GM21526 (cell line): ENCODE measurements around the gene SYT9.
"Not testable (repeated sequence)": the region's sequence is repeated elsewhere in the genome, so short reads cannot be mapped to it uniquely, and the experiment has no call there.

Source experiments
- ATAC-seq: cut with Tn5 transposase; IDR thresholded peaks from one replicate; pipeline ENCODE4 v1.9.1; 2021; ENCODE audit warnings: moderate library complexity; ENCODE audit not compliant: unreplicated experiment, low FRiP score

SYT9 gene

DNA sequence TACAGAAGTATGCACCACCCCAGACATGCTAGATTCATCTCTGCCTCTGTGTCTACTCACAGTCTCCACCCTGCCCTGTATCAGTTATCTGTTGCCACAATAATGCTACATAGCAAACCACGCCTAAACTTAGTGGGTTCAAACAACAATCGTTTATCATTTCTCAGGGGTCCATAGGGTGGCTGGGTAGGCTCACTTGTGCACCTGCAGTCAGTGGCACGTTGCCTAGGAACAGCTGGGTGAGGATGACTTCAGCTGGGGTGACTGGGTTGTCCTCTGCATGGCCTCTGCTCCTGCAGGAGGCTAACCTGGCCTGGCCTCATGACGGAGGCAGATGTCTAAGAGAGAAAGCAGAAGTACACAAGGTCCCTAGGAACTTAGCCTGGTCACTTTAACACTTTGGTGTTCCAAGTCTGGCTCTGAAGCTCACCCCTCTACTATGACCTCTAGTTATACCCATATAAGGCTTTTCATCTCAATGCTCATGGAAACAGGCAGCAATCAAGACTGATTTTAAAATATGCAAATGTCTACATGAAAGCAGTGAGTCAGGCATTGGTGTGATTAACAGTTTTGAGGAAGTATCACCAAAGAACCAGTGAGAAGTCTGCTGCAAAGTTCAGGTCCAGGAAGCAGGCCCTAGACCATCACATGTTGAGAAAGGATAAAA is 244.3 kb downstream of the SYT9 start:
- peak; percentile 87 for ATAC-seq

DNA sequence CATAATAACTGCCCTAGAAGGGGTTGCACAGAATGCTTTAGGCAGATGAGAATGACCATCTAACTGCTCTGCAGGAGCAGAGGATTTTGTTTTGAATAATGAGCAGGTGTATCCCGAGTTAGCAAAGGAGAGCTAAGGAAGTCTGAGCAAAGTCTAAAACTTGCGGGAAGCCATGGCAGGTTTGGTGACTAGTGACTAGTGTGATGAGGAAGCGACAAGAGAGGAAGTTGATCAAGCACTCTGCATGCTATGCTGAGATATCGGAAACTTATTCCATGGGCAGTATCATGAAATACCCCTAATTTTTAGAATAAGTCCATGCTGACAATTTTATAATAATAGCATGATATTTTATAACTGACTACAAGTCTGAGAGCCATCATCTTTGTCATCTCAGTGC is 246.5 kb downstream of the SYT9 start:
- no peak for ATAC-seq

DNA sequence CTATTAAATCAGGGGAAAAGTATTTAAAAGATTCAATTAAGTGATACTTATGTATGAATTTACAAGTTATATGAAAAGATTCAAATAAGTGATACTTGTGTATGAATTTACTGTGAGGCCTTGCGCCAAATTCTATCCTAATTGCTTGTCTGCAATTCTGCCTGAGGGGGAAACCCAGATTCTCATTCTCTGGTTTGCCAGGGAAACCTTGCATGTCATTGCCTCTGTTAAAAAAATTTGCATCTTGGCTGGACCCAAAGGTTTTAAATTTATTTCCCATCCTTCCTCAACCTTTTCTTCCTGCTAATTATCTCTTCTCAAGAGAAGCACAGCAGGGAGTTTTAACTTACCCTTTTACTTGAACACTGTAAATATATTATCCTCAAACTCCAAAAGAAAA is 247.4 kb downstream of the SYT9 start:
- ATAC-seq: no peak

DNA sequence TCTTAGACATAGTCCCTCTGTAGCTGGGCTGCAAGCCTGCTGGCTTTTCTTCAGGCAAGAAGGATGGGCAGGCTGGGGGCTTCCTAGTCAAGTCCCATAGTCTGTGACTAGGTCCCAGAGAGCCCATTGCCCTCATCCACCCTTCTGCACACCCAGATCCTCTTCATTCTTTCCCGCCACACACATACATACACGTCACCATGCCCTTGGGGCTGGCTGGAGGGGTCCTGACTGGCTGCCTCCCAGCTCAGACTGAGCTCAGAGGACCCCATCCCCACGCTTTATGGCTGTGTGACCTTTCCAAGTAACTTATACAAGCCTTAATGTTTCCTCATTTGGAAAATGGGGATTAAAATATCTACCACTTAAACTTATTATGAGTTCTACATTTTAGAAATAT is 248.5 kb downstream of the SYT9 start:
- no peak for ATAC-seq

DNA sequence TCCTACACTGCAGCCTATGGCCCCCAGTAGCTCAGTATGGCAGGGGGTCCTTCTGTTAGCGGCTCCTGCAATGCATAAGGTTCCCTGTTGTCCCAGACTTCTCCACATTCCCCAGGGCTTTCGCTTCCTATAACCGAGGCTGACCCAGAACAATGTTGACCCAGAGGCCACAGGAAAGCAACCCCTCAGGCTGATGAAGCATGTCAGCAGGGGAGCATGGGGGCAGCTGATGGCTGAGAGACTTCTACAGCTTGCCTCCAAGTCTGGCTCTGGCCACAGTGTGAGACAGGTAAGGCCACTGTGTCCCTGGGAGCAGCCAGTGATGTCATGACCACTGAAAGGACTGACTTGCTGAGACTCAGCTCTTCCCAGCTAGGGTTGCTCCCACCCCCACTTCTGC is 249.5 kb downstream of the SYT9 start:
- no peak for ATAC-seq

DNA sequence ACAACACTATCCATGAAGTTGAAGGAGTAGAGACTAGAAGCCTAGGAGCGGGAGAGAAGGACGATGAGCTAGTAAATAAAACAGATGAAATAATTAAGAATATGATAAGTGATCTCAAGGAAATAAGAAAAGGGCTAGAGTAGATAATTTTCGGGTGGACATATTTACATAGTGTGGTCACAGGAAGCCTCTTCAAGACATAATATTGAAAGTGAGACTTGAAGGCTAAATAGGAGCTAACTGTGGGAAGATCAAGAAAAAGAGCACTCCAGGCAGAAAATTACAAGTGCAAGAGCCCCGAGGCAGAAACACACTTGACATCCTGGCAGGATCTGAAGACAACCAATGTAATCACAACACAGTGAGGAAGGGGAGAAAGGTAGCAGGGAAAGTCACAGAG is 250.2 kb downstream of the SYT9 start:
- ATAC-seq: no peak

DNA sequence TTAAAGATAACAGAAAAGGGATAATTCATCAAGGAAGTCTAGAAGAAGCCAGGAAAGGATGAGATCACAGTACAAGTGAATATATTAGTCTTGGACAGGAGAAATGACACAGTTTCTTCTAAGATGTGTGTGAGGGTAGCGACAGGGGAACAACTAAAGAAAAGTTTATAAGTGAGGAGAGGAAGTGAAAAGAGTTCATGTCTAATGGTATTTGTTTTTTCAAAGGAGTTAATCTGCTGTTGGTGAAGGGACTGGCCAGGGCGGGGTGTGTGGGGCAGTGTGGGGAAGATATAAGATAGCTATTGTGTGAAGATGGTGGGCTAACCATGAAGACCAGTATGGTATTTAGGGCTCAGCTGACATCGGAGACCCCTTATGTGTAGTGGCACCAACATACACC is 254.5 kb downstream of the SYT9 start:
- ATAC-seq: no peak

DNA sequence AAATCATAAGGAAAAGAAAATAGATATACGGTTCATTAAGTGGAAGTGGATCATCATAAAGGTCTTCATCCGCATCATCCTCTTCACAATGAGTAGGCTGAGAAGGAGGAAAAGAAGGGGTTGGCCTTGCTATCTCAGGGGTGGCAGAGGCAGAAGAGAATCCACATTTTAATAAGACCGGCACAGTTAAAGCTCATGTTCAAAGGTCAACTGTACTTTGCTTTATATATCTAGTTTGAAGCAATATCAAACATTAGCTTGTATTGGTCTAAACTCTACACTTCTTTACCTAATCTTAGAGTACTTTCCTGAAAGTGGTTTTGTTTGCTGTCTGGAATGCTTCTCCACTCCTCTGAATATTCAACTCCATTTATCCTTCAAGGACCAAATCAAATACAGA is 256.4 kb downstream of the SYT9 start:
- no peak for ATAC-seq

DNA sequence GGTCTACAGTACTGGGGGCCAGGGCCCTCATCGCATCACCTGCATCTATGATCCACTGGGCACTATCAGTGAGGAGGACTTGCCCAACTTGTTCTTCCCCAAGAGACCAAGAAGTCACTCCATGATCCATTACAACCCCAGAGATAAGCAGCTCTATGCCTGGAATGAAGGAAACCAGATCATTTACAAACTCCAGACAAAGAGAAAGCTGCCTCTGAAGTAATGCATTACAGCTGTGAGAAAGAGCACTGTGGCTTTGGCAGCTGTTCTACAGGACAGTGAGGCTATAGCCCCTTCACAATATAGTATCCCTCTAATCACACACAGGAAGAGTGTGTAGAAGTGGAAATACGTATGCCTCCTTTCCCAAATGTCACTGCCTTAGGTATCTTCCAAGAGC is 258.3 kb downstream of the SYT9 start:
- ATAC-seq: no peak

DNA sequence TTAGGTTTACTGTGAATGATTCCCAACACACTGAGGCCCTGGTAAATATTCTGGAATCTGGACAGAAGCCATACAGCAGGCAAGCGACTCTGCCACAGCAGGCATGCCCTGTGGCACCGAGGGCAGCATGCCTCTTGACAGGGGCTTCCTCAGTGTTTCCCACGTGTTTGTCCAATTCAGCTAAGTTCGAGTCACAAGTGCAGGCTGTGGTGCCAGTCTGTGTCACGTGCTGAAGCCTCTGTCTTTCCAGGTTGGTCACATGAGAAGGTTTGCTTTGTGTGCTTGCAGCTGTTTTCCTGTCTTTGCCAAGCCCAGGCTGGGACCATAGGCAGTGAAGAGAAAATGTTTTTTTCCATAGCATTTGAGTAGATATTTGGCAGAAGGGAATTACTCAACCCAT is 259.7 kb downstream of the SYT9 start:
- no peak for ATAC-seq

DNA sequence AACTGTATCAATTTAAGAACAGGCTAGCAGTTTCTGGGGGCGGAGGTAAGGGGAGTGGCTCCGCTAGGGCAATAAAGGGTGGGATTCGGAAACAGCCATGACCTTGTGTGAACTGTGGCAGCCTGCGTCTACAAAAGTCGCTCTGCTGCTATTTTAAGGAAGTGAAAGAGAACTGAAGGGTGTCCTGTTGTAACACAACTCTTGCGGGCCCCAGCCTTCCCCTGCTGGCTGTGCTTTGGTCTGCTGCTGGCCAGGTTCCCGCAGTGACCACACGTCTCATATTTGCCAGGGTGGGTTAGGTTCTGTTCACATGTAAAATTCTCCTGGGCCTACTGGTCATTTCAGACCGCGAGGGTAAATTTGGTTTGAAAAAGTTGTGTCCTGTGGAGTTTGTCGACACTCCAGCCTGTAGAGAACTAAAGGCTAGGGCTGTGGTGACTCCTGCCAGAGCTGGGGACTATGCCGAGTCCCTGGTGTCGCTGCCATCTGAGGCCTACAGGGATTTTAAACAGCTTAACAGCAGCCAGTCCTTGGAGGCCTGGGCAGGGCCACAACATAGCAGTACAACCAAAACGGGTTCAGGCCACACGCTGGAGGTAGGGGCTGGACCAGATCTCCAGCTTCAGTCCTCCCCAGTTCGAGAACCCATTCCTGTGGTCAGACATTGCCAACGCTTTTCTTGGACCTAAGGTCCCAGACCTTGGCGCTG is 261.0 kb downstream of the SYT9 start:
- ATAC-seq: peak; percentile 61

DNA sequence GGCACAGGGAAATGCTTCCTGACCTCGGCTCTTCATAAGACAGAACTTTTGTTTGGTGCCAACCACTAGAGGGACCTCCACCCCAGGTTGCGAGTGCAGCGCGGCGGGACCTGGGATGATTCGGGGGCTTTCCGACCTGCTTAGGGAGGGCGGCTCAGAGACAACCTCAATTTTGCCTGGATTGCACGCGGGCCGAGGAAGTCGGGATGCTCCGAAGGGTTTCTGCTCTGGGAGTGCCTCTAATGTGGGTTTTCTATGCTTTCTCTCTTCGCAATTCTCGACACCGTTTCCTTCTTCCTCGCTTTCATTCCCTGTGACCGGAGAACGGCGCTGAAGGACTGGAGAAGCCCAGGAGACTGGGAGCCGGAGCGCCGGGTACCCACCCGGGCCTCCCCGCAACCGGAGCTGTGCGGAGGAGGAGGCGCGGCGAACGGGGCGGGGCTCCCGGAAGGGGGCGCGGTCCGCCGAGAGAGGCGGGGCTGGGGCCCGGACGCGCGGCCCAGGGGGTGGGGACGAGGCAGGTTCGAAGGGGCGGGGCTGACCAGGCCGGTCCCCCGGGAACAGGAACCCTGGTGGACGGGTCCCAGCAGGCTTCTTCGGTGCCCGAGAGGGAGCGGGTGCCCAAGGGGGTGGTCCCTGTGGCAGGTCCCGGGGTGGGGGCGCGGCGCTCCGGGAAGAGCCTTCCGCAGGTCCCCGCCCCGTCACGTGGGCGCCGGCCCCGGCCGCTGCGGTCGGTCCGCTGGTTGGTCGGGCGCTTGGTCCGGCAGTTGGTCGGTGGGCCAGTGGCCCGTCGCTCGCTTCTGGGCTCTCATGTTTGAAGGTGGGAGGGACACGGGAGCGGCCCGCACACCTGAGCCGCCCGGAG is 261.8 kb downstream of the SYT9 start, which contains the start of gene PPFIBP2:
Gene PPFIBP2 (plus strand): TSS at position 766 of the 865 bp plus-strand sequence. CDS start 35,477 bp downstream, outside the sequence.
- ATAC-seq: peak; percentile 69

DNA sequence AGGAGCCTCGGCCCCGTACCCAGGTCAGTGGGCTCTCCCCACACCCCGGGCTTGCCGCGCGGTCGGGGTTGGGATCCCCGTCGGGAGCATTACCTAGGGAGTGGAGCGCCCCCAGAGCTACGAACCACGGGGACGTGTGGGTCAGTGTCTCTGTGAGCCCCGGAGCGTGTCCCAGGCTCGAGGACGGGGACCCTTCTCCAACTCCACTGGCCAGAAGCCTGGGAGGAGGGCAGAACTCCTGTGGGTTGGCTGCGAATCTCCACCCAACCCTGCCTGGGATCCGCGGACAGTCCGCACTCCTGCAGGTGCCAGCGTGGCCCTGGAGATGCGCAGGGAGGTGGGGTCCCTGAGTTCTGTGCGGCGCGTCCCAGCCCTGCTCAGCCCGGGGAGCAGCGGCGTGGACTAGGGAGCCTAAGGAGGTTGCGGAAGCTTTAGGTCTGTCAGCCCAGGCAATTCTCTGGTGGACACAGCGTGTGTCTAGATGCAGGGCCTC is 262.4 kb downstream of the SYT9 start:
- ATAC-seq: no peak

DNA sequence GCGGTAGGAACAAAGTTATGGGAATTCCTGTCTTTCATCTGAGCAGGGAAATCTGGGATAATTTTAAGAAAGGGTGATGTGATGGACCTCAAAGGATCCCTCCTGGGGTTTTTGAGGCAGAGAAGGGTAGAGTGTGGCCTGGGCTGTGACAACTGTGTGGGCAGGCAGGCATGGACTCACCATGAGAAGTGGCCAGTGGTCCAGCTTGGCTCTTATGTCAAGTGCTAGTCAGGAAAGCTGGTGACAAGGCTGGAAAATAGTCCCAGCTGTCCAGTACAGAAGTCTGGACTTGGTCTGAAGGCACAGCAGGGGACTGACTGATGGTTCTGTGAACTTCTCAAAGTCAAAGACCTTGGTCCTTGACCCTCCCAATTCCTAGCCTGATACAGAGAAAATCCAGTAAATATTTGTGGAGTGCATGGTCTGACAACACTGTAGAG is 263.8 kb downstream of the SYT9 start:
- ATAC-seq: no peak

DNA sequence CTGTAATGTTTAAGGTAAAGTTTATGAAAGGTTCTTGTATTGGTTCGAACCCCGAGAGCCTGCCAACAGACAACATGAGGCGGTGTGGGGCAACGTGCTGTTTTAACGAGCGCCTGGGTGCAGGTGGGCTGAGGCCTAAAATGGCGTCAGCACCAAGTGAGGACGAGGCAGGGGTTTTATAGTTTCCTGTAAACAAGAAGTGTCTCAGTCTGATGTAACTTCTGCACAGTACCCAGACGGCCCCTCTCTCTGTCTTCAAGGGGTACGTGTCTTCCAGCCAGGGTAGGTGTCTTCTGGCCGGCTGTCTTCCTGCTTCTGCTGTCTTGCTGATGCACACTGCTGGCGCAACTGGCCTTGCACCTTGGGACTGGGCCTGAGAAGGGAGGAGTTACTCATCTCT is 264.8 kb downstream of the SYT9 start:
- ATAC-seq: no peak

DNA sequence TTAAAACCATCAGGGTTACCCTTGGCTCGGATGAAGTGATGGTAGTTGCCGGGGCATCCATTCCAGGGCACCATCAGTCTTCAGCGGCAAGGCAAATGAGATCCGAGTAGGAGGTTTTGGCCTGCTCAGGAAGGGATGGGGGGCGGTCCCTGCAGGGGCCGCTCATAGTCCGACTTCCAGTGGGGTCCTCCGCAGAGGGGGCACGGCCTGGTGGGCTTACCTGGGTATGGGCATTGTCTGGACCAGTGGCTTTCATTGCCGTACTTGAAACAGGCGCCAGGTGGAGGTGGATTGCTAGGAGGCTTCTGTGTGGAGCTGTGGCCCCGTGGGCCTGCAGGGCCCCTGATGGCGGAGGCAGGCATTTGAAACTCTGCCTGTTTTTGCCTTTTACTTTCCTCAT is 266.0 kb downstream of the SYT9 start:
- ATAC-seq: not testable (repeated sequence)
